Effector memory CD8-positive, alpha-beta T cell (primary cell): ENCODE results near the gene ADCY9.
A peak's percentile ranks its signal among the peaks of the same experiment; 100 is the strongest.

Experiments
- ATAC-seq: fragments of 150-1000 bp; cut with Tn5 transposase; replicated peaks from 2 replicates; pipeline ENCODE4 v1.10.0; 2021; ENCODE audit warnings: mild to moderate bottlenecking, moderate library complexity
- DNase-seq, 3 experiments: peaks; one replicate each; pipeline ENCODE4 v3.0.0; 2021
- H3K27ac Mint-ChIP-seq, 2 donors: one replicate each; pipeline ENCODE4 v1.8.0; 2022; ENCODE audit warnings: mild to moderate bottlenecking in 2 of 2, mixed read lengths in 2 of 2, moderate library complexity in 2 of 2
- H3K27me3 Mint-ChIP-seq, 2 donors: one replicate each; pipeline ENCODE4 v1.8.0; 2022; ENCODE audit warnings: mixed read lengths in 2 of 2
- H3K36me3 Mint-ChIP-seq: one replicate; pipeline ENCODE4 v1.8.0; 2022; ENCODE audit warnings: mild to moderate bottlenecking, moderate library complexity, mixed read lengths; ENCODE audit not compliant: insufficient read depth
- H3K4me1 Mint-ChIP-seq, 2 donors: one replicate each; pipeline ENCODE4 v1.8.0; 2022; ENCODE audit warnings: low read depth in 2 of 2, mixed read lengths in 2 of 2
- H3K4me3 Mint-ChIP-seq, 2 donors: one replicate each; pipeline ENCODE4 v1.8.0; 2022; ENCODE audit warnings: mild to moderate bottlenecking in 2 of 2, mixed read lengths in 2 of 2, moderate library complexity in 2 of 2
- H3K9me3 Mint-ChIP-seq, 2 donors: one replicate each; pipeline ENCODE4 v1.8.0; 2022; ENCODE audit warnings: mixed read lengths in 2 of 2

Gene ADCY9

DNA sequence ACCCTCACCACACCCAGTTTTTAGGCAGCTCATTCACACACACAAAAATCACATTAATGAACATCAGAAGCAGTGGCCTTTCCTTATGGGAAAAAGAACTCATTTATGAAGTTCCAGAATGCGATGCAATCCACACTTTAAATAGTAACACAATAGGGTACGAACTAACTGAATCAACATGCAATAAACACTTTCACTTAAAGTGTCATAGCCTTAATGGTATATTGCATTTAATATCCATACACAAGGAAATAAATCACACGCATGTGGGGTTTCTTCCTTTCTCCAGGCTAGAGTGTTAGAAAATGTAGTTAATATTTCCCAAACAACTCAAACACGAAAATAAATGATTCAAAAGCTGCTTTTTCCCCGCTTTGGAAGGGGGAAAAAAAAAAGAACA lies 19.7 kb downstream of the ADCY9 start:
- ATAC-seq: no peak
- Mint-ChIP-seq H3K9me3 (no peaks in the 10 kb centered on the region), H3K27me3 (no peaks in the 10 kb centered on the region), H3K4me1 (peaks cover 10 to 18% of the 10 kb centered on the region in 2 donors), H3K36me3 (peaks cover 10% of the 10 kb centered on the region), H3K4me3 (no peak overlapping the region), H3K27ac (no peak overlapping the region)
- no peak for DNase-seq

DNA sequence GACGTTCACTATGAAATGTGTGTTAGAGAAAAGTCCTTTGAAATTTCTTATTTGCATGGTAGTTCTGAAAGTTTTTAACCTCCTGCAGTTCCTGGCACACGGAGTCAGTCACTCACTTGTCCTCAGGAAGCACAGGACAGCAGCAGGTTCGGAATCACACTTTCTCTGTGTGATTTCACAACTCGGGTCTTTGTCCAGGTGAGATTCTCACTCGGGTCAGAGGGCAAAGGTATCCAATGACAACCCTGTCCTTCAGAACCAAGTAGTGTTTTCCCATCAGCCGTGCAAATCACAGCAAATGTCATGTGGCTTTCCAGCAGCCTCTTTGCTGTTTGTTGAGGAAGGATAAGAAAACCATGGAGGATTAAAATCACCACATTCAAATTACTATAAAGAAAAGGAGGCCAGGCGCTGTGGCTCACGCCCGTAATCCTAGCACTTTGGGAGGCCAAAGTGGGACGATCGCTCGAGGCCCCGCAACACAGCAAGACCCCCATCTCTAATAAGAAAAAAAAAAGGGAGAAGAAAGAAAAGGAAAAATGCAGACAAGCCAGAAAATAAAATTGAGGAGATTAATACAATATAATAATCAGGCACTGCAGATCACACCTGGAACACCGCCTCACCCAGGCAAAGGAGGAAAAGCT lies 22.0 kb downstream of the ADCY9 start:
- H3K36me3 Mint-ChIP-seq: peaks cover 3% of the 10 kb centered on the region
- no peak for ATAC-seq
- no peak for DNase-seq
- peaks cover 11 to 18% of the 10 kb centered on the region in 2 donors for H3K4me1 Mint-ChIP-seq
- no peak overlapping the region for H3K4me3 Mint-ChIP-seq
- H3K27me3 Mint-ChIP-seq: no peaks in the 10 kb centered on the region
- H3K9me3 Mint-ChIP-seq: no peaks in the 10 kb centered on the region
- H3K27ac Mint-ChIP-seq: peak overlapping the region in 1 of 2 donors; percentile 47

GRCh38 chr16:4093495-4094126 lies 22.6 kb downstream of the ADCY9 start:
- Mint-ChIP-seq H3K36me3 (peaks cover 3% of the 10 kb centered on the region), H3K9me3 (no peaks in the 10 kb centered on the region), H3K4me1 (peaks cover 11 to 18% of the 10 kb centered on the region in 2 donors), H3K27me3 (no peaks in the 10 kb centered on the region), H3K27ac (no peak overlapping the region), H3K4me3 (no peak overlapping the region)
- DNase-seq (no peak), ATAC-seq (no peak)

- Mint-ChIP-seq H3K36me3 (peaks cover 3% of the 10 kb centered on the region), H3K27me3 (no peaks in the 10 kb centered on the region), H3K9me3 (no peaks in the 10 kb centered on the region), H3K27ac (no peak overlapping the region), H3K4me3 (no peak overlapping the region), H3K4me1 (peaks cover 13 to 20% of the 10 kb centered on the region in 2 donors)
- no peak for ATAC-seq
- DNase-seq: no peak
Measured at GRCh38 chr16:4092547-4093265, 23.5 kb downstream of the ADCY9 start.

GRCh38 chr16:4091240-4092012 lies 24.8 kb downstream of the ADCY9 start:
- Mint-ChIP-seq H3K36me3 (peaks cover 3% of the 10 kb centered on the region), H3K4me3 (no peak overlapping the region), H3K27ac (no peak overlapping the region), H3K9me3 (no peaks in the 10 kb centered on the region), H3K4me1 (peaks cover 9 to 14% of the 10 kb centered on the region in 2 donors), H3K27me3 (no peaks in the 10 kb centered on the region)
- no peak for DNase-seq
- no peak for ATAC-seq

GRCh38 chr16:4090351-4090851 lies 25.8 kb downstream of the ADCY9 start:
- Mint-ChIP-seq H3K9me3 (no peaks in the 10 kb centered on the region), H3K4me1 (peaks cover 8 to 10% of the 10 kb centered on the region in 2 donors), H3K27ac (no peak overlapping the region), H3K27me3 (no peaks in the 10 kb centered on the region), H3K36me3 (peaks cover 3% of the 10 kb centered on the region), H3K4me3 (no peak overlapping the region)
- ATAC-seq: no peak
- no peak for DNase-seq

DNA sequence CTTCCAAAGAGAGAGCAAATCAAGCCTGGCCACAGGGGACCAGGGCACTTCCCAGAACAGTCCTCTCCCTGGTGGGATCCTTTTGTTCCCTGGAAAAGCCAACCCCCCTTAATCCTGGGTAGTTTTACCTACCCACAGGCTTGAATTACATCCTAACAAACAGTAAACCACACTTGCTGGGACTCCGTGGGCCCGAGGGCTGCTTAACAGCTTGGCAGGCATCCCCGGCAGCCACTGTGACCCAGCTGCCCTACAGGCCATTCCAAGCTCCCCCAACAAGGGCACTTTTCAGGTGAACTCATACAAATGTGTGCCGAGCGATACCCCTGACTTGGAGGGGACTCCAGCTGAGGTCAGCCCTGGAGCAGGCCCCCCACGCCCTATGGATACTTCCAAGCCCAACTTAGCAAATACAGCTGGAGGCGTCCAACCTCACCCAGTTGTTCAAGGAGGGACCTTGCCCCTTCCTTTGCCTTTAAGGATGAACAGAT lies 26.4 kb downstream of the ADCY9 start:
- no peak overlapping the region for H3K4me3 Mint-ChIP-seq
- no peak overlapping the region for H3K27ac Mint-ChIP-seq
- H3K36me3 Mint-ChIP-seq: peaks cover 3% of the 10 kb centered on the region
- H3K27me3 Mint-ChIP-seq: no peaks in the 10 kb centered on the region
- DNase-seq (no peak), ATAC-seq (no peak)
- H3K4me1 Mint-ChIP-seq: peaks cover 6 to 13% of the 10 kb centered on the region in 2 donors
- H3K9me3 Mint-ChIP-seq: no peaks in the 10 kb centered on the region

- no peak overlapping the region for H3K27ac Mint-ChIP-seq
Measured at GRCh38 chr16:4089251-4089810, 26.9 kb downstream of the ADCY9 start.

GRCh38 chr16:4087990-4088577 lies 28.2 kb downstream of the ADCY9 start:
- no peak for ATAC-seq
- H3K36me3 Mint-ChIP-seq: peaks cover 2% of the 10 kb centered on the region
- H3K4me1 Mint-ChIP-seq: peaks cover 6 to 14% of the 10 kb centered on the region in 2 donors
- no peaks in the 10 kb centered on the region for H3K27me3 Mint-ChIP-seq
- H3K4me3 Mint-ChIP-seq: no peak overlapping the region
- peak overlapping the region; percentile 7 to 14 for H3K27ac Mint-ChIP-seq
- no peak for DNase-seq
- H3K9me3 Mint-ChIP-seq: peaks cover 0 to 3% of the 10 kb centered on the region in 2 donors

More at GRCh38 chr16:4089251-4089810, 26.9 kb downstream of the ADCY9 start:
- Mint-ChIP-seq H3K36me3 (peaks cover 1% of the 10 kb centered on the region), H3K27me3 (no peaks in the 10 kb centered on the region), H3K4me3 (no peak overlapping the region), H3K4me1 (peaks cover 6 to 14% of the 10 kb centered on the region in 2 donors), H3K9me3 (no peaks in the 10 kb centered on the region)
- DNase-seq (no peak), ATAC-seq (no peak)

- H3K4me3 Mint-ChIP-seq: no peak overlapping the region
- DNase-seq: no peak
- peaks cover 0 to 3% of the 10 kb centered on the region in 2 donors for H3K9me3 Mint-ChIP-seq
- ATAC-seq: no peak
- H3K36me3 Mint-ChIP-seq: peaks cover 2% of the 10 kb centered on the region
- peaks cover 14 to 20% of the 10 kb centered on the region in 2 donors for H3K4me1 Mint-ChIP-seq
- no peaks in the 10 kb centered on the region for H3K27me3 Mint-ChIP-seq
- peak overlapping the region; percentile 18 to 59 for H3K27ac Mint-ChIP-seq
Measured at GRCh38 chr16:4087099-4087885, 28.9 kb downstream of the ADCY9 start.

DNA sequence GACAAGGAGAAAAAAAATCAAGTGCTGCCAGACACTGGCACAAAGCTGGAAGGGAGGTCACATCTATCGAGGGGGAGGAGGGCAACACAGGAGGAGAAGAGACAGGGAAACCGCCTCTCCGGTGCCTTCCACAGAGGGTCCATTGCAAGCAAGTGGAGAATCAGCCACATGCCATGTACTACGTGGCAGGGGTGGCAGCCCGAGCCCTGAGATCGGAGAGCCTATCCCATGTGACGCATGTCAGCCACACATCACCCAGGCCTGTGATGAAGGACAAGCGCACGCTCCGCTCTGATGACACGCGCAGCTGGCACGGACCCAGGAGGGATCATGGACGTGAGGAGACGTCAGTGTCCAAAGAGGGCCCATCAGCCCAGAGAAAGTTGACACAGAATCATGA lies 30.1 kb downstream of the ADCY9 start:
- peaks cover 22 to 29% of the 10 kb centered on the region in 2 donors for H3K4me1 Mint-ChIP-seq

More for the DNA sequence above, 30.1 kb downstream of the ADCY9 start:
- H3K9me3 Mint-ChIP-seq: peaks cover 0 to 3% of the 10 kb centered on the region in 2 donors
- H3K36me3 Mint-ChIP-seq: peaks cover 2% of the 10 kb centered on the region
- ATAC-seq (no peak), DNase-seq (no peak)
- H3K27me3 Mint-ChIP-seq: no peaks in the 10 kb centered on the region
- no peak overlapping the region for H3K4me3 Mint-ChIP-seq
- no peak overlapping the region for H3K27ac Mint-ChIP-seq
